GM20000 (cell line): Measurements from ENCODE around the gene MAGI2.

ENCODE experiments used
- DNase-seq: peaks from one replicate; pipeline ENCODE4 v3.0.0; 2012; ENCODE audit warnings: low spot score
- TF ChIP-seq, protein P1 (sequence below): IDR thresholded peaks from 2 replicates; pipeline ENCODE4 v1.5.1; 2012; ENCODE audit warnings: mild to moderate bottlenecking, control low read depth; ENCODE audit errors: extremely low read depth, missing control alignments

The MAGI2 gene

DNA sequence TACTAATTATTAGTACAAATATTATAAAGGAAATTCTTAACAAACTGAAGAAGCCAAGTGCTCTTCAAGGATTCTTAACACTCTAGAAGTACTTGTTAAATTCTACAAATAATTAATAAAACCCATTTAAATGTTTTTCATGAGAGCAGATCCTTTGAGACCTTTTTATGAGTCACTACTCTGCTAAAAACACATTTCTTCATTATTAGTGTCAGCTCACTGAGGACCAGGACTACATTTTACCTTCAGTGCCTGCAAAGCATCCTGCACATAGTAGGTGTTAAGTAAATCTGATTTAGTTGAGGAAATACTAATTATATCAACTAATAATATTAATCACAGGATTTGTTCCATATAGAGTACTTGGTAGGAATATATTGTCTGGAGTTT, 1381.3 kb downstream of the MAGI2 start:
- no peak for DNase-seq
- TF ChIP-seq, protein P1, sequence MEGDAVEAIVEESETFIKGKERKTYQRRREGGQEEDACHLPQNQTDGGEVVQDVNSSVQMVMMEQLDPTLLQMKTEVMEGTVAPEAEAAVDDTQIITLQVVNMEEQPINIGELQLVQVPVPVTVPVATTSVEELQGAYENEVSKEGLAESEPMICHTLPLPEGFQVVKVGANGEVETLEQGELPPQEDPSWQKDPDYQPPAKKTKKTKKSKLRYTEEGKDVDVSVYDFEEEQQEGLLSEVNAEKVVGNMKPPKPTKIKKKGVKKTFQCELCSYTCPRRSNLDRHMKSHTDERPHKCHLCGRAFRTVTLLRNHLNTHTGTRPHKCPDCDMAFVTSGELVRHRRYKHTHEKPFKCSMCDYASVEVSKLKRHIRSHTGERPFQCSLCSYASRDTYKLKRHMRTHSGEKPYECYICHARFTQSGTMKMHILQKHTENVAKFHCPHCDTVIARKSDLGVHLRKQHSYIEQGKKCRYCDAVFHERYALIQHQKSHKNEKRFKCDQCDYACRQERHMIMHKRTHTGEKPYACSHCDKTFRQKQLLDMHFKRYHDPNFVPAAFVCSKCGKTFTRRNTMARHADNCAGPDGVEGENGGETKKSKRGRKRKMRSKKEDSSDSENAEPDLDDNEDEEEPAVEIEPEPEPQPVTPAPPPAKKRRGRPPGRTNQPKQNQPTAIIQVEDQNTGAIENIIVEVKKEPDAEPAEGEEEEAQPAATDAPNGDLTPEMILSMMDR = no peak

DNA sequence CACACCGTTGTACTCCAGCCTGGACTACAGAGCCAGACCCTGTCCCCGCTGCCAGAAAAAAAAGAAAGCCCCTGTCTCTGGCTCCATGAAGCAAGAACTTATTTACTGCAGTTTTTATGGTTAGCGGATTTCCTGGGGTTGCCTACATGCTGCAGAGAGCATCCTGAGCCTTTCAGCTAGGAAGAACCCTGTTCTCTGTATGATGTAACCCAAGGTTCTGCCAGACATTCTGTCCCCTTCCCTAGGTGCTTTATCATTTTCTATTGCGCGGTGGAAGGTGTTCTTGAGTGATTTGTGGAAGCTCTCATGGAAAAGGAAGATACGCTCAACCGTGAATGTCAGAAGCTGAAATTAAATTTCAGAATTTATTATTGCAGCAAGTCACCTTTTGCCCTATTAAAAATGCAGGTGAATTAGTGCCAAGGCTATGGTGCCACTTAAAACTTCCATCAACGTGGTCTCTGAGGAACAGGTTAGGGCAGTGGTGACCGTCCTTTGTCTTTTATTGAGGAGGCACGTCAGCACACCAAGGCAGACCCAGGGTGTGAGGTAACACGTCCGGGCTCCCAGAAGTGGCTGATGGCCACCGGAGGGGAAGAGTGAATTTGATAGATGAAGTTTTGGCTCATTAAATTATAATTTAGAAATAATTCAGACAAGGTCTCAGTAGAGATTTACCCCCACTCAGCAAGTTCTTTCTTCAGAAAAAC, 1381.8 kb downstream of the MAGI2 start:
- DNase-seq = no peak
- TF ChIP-seq, protein P1 = no peak

DNA sequence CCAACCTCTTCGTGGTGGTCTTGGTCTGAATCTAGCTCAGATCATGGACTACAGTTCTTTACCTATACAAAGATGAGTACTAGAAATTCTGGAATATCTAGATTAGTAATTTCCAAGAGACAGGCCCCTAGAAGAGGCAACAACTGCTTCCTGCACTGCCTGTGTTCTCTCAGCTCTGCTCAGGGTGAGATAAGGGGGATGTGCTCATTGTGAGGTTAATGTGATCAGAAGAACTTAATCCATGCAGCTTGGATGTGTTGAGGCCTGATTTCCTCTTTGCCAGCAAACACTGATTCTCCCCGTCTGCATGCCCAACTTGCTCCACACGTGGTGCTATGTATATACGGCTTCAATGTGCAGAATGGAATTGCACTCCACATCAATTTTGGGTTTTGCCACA, 1386.9 kb downstream of the MAGI2 start:
- DNase-seq = no peak
- TF ChIP-seq, protein P1 = no peak

DNA sequence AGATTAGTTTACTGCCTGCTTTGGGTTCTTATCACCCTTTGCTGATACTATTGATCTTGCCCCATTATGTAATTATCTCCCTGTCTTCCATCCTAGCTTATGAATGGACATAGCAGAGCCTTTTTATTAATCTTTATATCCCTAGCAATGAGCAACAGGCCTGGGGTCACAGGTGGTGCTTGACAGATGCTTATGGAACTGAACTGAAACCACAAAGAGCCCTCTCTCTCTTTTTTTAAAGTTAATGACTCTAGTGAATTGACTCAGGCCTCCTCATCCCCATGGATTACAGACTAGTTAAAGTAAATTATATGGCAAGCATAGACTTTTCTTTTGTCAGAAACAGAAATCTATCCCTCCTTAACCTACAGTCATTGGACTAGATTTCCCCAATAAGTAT, 1389.7 kb downstream of the MAGI2 start:
- TF ChIP-seq, protein P1 = no peak
- DNase-seq = no peak

DNA sequence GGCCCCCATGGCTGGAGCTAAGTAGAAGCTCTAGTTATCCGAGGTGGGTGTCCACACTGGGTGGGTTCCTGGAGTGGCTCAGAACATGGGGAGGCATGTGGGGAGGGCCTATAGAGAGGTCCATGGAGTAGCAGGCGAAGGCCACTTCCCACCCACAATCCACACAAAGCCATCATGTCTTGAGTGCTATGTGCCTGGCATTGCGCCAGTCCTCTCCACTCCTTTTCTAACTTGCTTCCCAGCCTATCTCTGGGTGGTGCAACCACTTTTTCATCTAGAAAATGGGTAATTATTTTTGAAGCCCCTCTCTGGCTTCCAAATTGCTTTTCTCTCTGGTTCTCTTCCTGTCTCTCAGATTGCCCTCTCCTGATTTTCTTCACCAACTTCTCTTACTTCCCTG, 1391.3 kb downstream of the MAGI2 start:
- TF ChIP-seq, protein P1 = no peak
- DNase-seq = no peak

DNA sequence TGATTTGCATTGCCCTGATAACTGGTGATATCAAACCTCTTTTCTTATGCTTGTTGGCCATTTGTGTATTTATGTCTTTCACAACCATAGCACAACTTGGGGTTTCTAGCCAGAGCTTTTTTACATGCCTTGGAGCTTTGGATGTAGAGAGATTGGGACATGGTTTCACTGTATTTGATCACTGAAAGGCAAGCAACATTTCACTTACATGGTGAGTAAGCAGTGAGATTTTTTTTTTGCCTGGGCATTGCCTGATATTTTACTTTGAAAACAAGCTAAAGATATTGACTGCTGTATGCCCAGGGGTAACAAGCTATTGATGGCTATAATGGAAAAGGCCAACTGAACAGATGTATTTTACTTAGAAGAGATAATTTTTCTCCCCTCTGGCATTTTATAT, 1395.9 kb downstream of the MAGI2 start:
- TF ChIP-seq, protein P1 = no peak
- DNase-seq = no peak

DNA sequence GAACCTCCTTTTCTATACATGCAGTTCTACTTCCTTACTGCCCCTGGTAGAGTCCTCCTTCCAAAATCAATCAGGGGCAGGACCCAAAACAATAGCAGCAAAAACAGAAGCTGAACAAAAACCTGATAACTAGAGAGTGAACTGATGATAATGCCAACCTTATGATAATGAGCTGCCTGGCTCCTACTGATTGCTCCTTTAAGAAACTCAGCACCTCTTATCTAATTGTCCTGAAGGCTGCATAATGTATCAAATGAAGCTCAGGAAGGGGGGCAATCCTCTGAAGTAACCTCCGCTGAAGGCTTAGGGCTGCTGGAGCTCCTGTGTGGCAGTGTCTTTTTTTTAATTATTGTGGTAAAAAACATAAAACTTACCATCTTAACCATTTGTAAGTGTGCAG, 1397.9 kb downstream of the MAGI2 start:
- no peak for DNase-seq

More for the DNA sequence above, 1397.9 kb downstream of the MAGI2 start:
- TF ChIP-seq, protein P1 = no peak
